HG03342 (cell line): ENCODE data around the gene HS6ST1.

Experiments
- ATAC-seq: cut with Tn5 transposase; IDR thresholded peaks from one replicate; pipeline ENCODE4 v1.9.1; 2021; ENCODE audit warnings: mild to moderate bottlenecking, moderate library complexity; ENCODE audit not compliant: unreplicated experiment

Gene HS6ST1

DNA sequence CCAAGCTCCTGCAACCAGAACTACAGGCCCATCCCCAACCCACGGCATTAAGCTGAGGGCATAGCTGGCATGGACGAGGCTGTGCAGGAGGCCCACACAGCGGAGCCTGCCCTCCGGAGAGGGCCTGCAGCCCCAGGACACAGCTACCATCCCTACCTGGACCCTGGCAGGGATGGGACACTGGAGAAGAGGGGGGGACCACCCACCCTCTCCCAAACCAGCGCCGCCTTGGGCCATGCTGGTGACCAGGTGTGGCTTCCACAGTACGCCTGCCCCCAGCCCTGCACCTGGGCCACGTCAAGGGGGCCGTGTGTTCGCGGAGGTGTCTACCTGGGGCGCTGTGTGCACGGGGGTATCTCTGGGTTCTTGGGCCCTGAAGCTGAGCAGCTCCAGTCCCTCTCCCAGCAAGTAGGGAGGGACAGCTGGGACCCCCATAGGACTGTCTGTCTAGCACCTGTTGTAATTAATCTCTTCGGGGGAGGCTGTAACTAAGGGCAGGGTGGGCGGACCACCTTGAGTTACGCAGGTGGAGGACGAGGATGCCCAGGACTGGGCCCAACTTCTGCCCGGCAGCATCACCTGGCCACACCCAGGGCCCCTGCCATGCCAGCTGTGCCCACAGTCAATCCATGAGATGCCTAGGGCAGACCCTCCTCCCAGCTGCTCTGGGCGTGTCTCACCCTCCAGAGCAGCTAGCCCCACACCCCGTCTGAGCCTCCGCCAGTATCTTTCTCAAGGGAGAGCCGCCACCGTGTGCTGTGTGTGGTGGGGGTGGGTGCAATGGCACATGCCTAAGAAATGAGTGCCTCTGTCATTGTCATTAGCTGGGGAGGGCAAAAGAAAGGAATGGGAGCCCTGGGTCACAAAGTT is 18.3 kb downstream of the HS6ST1 start:
- ATAC-seq = no peak

DNA sequence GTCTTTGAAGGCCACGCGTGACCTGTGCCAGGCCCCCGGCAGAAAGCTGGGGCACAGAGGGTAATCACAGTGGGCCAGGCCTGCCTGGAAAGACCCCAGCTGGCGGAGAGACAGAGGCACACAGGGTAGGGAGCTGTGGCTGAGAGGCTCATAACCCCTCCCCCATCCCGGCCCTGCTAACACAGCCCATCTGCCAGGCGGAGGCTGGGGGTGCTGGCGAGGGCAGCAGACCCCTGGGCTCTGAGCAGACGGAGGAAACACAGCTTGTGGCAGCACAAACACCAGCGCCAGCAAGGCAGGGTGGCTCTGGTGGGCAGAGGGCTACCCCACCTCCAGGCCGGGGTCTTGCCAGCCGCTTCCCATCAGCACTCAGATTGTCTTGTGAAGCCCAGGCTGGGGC is 19.0 kb downstream of the HS6ST1 start:
- no peak for ATAC-seq

- ATAC-seq = no peak
Measured at GRCh38 chr2:128298846-128299507, 19.7 kb downstream of the HS6ST1 start.

- no peak for ATAC-seq
Measured at GRCh38 chr2:128298286-128298685, 20.4 kb downstream of the HS6ST1 start.

GRCh38 chr2:128293870-128294455 is 24.7 kb downstream of the HS6ST1 start:
- no peak for ATAC-seq

DNA sequence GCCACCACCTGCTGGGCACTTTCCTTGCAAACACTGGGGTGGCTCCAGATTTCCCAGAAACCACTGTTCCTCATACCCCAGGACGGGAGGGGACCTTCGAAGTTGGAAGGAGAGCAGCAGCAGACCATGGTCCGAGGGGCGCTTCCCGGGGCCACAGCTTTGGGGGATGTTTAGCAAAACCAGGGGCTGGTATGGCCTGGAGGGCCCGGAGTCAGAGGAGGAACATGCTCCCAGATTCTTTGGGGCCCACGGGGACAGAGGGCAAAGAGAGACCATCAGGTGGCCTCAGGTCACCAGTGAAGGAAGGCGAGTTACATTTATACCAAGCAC is 25.3 kb downstream of the HS6ST1 start:
- no peak for ATAC-seq

DNA sequence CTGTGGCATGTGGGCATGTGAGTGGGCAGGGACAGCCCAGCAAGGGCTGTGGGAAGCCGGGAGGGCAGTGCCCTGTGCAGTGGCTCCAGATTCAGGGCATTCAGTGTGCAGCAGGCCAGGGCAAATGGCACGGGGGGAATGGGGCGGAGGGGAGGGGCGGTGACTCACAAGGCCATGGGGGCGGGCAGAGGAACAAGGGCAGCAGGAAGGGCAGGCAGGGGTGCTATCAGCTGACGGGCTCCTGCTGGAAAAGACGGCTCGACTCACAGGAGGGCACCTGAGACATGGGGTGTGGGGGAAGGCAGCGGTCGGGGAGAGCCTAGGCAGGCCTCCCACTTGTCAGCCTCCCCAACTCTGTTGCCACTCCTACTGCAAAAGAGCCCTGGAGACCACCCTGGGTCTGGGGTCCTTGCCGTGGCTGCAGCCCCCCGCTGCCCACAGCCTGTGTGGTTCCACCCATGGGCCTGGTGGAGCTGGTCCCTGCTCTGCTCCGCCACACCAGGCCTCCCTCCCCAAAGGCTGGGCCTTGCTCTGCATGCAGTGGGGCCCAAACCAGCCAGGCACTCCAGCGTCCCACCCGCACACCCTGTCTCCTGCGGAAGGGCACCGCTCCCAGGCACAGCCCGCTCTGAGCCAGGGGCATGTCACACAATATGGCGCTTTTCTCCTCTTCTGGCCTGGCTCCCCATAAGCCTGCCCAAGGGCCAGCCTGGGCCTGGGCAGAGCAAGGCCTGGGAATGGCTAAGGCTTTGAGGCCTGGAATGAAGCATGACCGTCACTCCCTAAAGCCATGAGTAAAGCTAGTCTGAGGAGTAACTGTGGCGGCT is 25.9 kb downstream of the HS6ST1 start:
- no peak for ATAC-seq

DNA sequence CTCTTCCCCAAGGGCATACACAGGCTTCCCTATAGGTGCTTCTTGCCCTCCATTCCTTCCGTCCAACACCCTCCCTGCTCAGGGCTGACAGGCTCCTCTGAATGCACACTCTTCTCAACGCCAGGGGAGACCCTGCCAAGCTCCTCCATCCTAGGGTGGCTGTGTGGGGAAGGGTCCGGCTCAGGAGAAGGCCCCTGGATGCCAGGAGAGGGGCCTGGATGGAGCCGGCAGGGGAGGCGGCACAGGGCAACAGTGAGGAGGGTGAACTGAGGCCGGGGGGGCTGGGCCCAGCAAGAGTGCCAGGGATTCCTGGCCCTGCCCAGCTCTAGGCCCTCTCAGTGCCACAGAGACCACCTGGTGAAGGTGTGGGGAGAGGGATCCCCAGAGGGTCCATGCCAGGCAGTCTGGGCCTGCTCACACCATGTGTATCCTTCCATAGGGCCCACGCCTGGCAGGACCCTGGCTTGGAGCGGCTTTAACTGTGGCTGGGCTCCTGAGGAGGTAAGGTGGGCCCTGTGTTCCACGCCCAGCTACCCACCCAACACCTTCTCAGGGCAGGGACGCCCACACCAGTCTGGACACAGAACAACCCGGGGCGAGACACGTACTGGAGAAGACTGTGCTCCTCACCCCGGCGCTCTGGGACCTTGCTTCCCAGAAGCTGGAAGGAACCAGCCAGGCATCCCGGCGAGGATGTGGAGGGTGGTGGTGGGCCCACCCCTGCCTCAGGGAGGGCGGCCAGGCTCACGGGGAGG is 26.6 kb downstream of the HS6ST1 start:
- ATAC-seq = no peak

DNA sequence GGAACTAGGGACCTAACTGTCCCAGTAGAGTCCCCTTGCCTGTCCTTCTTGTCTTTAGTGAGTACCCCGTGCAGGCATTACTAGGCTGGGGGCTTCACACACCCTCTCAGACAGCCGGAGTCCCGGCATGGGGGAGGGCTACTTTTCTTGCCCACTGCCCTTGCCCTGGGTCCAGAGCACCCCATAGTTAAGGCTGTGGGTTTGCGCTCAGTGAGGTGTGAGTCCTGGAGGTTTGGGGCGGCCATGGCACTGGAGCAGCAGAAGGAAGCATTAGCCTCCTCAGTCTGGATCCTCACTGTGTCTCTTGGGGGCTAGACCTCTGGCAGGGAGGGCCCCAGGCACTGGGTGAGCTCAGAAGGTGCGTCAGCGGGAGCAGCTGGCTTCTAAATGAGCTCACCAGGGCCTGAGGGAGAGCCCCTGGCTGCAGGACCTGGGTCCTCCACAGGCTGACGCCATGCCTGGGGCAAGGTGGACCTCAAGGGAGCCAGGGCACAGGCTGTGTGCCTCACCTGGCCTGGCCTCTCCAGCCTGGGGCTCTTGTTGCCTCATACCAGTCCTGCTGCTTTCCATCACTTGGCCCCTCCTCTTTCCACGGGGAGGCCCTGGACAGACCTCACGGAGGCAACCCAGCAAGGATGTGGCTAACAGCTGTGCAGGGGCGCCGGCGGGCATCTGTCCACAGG is 27.4 kb downstream of the HS6ST1 start:
- ATAC-seq = no peak

- no peak for ATAC-seq
Measured at GRCh38 chr2:128290356-128290755, 28.3 kb downstream of the HS6ST1 start.

GRCh38 chr2:128289439-128289838 is 29.2 kb downstream of the HS6ST1 start:
- ATAC-seq = no peak

GRCh38 chr2:128288781-128289180 is 29.9 kb downstream of the HS6ST1 start:
- no peak for ATAC-seq

DNA sequence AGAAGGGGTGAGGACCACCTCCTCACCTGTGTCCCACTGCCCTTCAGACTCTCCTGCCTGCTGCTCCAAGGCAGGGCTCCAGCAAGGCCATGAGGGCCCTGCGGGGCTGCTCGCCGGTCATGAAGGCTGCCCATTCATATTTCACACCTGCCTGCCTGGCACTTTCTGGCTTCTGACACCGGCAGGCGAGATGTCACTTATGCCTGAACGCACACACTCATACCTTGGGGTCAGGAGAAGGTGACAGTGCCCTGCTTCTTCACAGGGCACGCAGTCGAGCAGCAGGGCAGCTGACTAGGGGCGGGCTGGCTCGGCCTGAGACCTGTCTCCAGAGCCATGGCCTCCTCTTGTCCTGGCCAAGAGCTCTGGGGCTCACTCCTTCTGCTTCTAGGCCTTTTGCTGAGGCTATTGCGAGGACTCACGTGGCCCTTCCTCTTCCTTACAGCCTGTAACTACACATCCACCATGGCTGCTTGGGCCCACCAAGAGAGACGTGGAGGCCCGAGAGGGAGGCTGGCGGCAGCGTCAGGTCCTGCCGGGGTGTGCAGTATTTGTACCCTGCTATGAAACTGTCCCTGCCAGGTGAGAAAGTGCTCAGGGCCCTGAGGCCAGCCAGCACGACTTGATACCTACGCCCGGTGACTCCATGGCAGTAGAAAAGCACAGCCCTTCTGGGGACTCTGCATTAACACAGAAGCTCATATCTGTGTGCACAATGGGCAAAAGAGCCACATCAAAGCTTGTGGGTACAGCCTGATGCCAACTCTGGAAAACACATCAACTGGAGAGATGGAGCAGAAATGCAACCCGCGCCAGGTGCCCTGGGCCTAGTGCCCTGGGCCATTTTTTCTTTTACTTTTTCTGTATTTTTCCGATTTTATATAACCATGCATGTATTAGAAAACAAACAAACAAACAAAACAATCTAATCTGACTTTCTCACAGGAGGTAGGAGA is 30.6 kb downstream of the HS6ST1 start:
- ATAC-seq = no peak

DNA sequence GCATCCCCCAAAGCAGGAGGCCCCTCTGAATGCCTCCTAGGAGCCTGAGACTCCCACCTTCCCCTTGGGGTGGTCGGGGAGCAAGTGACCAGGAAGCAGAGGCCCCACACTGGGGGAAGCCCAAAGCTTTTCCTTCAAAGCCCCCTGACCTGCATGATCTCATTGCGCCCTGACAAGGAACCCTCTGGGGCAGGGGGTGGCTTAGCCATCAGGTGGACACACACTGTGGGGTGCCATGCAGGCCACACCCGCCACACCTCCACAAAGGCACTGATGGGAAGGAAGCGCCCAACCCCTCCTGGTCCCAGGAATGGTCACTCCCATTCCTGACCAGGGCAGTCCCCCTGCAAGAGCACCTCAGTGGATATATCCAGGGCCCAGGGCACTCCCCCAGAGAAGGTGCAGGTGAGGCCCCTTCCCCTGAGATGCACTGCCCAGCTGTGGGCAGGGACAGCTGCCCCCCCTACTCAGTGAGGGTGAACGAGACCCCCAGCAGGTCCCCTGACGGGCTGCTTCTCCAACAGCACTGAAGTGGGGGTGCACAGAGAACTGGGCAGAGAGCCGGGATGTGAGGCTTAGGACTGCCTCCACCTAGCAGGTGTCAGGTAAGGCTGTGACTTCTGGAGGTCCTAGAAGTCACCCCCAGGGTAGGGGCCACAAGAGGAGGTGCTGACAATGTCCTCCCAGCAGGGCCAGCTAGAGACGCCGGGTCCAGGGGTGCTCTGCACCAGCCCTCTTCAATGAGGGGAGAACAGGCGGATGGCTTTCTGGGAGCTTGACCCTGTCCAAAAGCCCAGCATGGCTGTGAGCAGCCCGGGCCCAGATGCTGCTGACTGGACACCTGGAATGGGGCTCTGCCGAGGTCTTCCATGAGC is 31.5 kb downstream of the HS6ST1 start:
- ATAC-seq = no peak

GRCh38 chr2:128286011-128286721 is 32.5 kb downstream of the HS6ST1 start:
- ATAC-seq = no peak

GRCh38 chr2:128285329-128285931 is 33.2 kb downstream of the HS6ST1 start:
- no peak for ATAC-seq

DNA sequence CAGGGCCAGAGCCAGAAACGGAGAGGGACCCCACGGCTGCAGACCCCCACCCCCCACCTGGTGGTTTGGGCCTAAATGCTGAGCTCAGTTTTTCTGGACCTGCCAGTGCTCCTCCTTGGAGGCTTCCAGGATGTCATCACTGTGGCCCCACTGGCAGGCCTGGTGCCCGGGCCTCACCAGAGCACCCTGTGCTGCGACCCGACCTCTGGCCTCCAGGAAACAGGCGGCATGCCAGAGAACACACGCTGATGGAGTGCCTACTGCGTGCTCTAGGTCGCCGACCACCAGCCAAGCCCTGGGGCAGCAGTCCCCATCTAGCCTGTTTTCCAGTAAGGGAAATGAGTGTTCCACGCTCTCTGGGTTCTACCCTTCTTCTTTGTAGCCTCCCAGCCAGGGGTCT is 33.8 kb downstream of the HS6ST1 start:
- ATAC-seq = no peak
